WTC11 (cell line): ENCODE measurements around the gene JADE2. TPM values are rescaled to one million over a fixed set of nuclear protein-coding genes. Genes with fewer than 3 reads are reported as not detected.

Source experiments
- ATAC-seq: fragments of 200-7000 bp; cut with Tn5 transposase; 2 replicates; pipeline ENCODE4 v1.10.0; 2021; ENCODE audit warnings: mild to moderate bottlenecking, moderate library complexity
- CTCF ChIA-PET: fragments of 300-600 bp; sonication (Branson Sonifier 250); formaldehyde crosslinking; loops from one replicate; lab custom pipeline; 2021; ENCODE audit warnings: antibody characterized with exemption; lab: Charles Lee
- POLR2A ChIA-PET: fragments of 350-600 bp; sonication (Branson Sonifier 250); formaldehyde crosslinking; loops from one replicate; lab custom pipeline; 2021; ENCODE audit warnings: antibody characterized with exemption; lab: Charles Lee
- DNase-seq: peaks from one replicate; pipeline ENCODE4 v3.0.0; 2021; ENCODE audit warnings: low spot score
- H3K27ac Mint-ChIP-seq: 2 replicates; pipeline ENCODE4 v1.8.0; 2021; ENCODE audit warnings: mixed read lengths
- H3K27me3 Mint-ChIP-seq: 2 replicates; pipeline ENCODE4 v1.8.0; 2021; ENCODE audit warnings: low read depth, mild to moderate bottlenecking, moderate library complexity, mixed read lengths
- H3K36me3 Mint-ChIP-seq: 2 replicates; pipeline ENCODE4 v1.8.0; 2021; ENCODE audit warnings: mixed read lengths
- H3K4me1 Mint-ChIP-seq: 2 replicates; pipeline ENCODE4 v1.8.0; 2022; ENCODE audit warnings: mixed read lengths
- H3K4me3 Mint-ChIP-seq: 2 replicates; pipeline ENCODE4 v1.8.0; 2021; ENCODE audit warnings: mild to moderate bottlenecking, moderate library complexity, mixed read lengths
- H3K9me3 Mint-ChIP-seq: 2 replicates; pipeline ENCODE4 v1.8.0; 2021; ENCODE audit warnings: mixed read lengths
- AFF4 ChIP-seq: sonication (generic); formaldehyde crosslinking; IDR thresholded peaks from 2 replicates; pipeline ENCODE4 v1.8.1; 2023; ENCODE audit warnings: mild to moderate bottlenecking, missing genetic modification reagents, borderline replicate concordance
- AR ChIP-seq: fragments of 250-450 bp; sonication (Bioruptor Pico); IDR thresholded peaks from 2 replicates; pipeline ENCODE4 v1.9.0; 2021; ENCODE audit warnings: mild to moderate bottlenecking
- CREM ChIP-seq: sonication (generic); formaldehyde crosslinking; IDR thresholded peaks from 2 replicates; pipeline ENCODE4 v1.8.1; 2022; ENCODE audit warnings: mild to moderate bottlenecking, missing genetic modification reagents, moderate library complexity
- EMX1 ChIP-seq: fragments of 250-450 bp; sonication (Bioruptor Pico); IDR thresholded peaks from 2 replicates; pipeline ENCODE4 v1.8.0; 2021; ENCODE audit warnings: mild to moderate bottlenecking
- ETV6 ChIP-seq: sonication (generic); formaldehyde crosslinking; IDR thresholded peaks from 2 replicates; pipeline ENCODE4 v1.8.1; 2022; ENCODE audit warnings: mild to moderate bottlenecking, missing genetic modification reagents
- FOXP1 ChIP-seq: sonication (generic); formaldehyde crosslinking; IDR thresholded peaks from 2 replicates; pipeline ENCODE4 v1.8.0; 2022; ENCODE audit warnings: missing genetic modification reagents, mild to moderate bottlenecking, moderate library complexity, borderline replicate concordance
- JUN ChIP-seq: sonication (generic); formaldehyde crosslinking; IDR thresholded peaks from 2 replicates; pipeline ENCODE4 v1.8.0; 2023; ENCODE audit warnings: mild to moderate bottlenecking, missing genetic modification reagents
- NR1H2 ChIP-seq: sonication (generic); formaldehyde crosslinking; IDR thresholded peaks from 2 replicates; pipeline ENCODE4 v1.9.0; 2021; ENCODE audit warnings: mild to moderate bottlenecking, moderate library complexity, missing genetic modification reagents
- OVOL2 ChIP-seq: fragments of 250-450 bp; sonication (Bioruptor Pico); IDR thresholded peaks from 2 replicates; pipeline ENCODE4 v1.9.0; 2021; ENCODE audit warnings: mild to moderate bottlenecking, borderline replicate concordance
- RELA ChIP-seq: sonication (generic); formaldehyde crosslinking; IDR thresholded peaks from 2 replicates; pipeline ENCODE4 v1.8.1; 2022; ENCODE audit warnings: missing genetic modification reagents, mild to moderate bottlenecking, borderline replicate concordance
- SMAD3 ChIP-seq: sonication (generic); formaldehyde crosslinking; IDR thresholded peaks from 2 replicates; pipeline ENCODE4 v1.8.0; 2022; ENCODE audit warnings: missing genetic modification reagents, mild to moderate bottlenecking, borderline replicate concordance
- ZNF138 ChIP-seq: sonication (generic); formaldehyde crosslinking; conservative IDR thresholded peaks from 2 replicates; pipeline ENCODE4 v1.8.1; 2022; ENCODE audit warnings: mild to moderate bottlenecking, moderate library complexity, missing genetic modification reagents
- ZNF281 ChIP-seq: sonication (generic); formaldehyde crosslinking; IDR thresholded peaks from 2 replicates; pipeline ENCODE4 v1.8.0; 2023; ENCODE audit warnings: mild to moderate bottlenecking, missing genetic modification reagents
- ZNF425 ChIP-seq: fragments of 250-450 bp; sonication (Bioruptor Pico); conservative IDR thresholded peaks from 2 replicates; pipeline ENCODE4 v1.9.0; 2021; ENCODE audit warnings: mild to moderate bottlenecking
- total RNA-seq: library from RNA; stranded (reverse); gene quantifications from 3 replicates; pipeline ENCODE4 v1.2.3, GENCODE V29; 2021

JADE2 gene
- total RNA-seq, 1 experiment from 2014 or later, result 40.8 TPM

- ATAC-seq (no peak), DNase-seq (no peak)
- Mint-ChIP-seq H3K4me1 (peaks cover 7% of the 10 kb centered on the region), H3K9me3 (no peaks in the 10 kb centered on the region), H3K4me3 (no peak overlapping the region), H3K27me3 (no peaks in the 10 kb centered on the region), H3K36me3 (peaks cover 3% of the 10 kb centered on the region), H3K27ac (no peak overlapping the region; the same call in 1 of the 2 replicates)
- no peak for TF ChIP-seq AR (CRISPR knock-in tag)
- no peak for TF ChIP-seq ETV6 (CRISPR knock-in tag)
- TF ChIP-seq ZNF281 (CRISPR knock-in tag), result no peak
- TF ChIP-seq NR1H2, result no peak
- no peak for TF ChIP-seq ZNF425 (CRISPR knock-in tag)
- TF ChIP-seq CREM (CRISPR knock-in tag), result no peak
- no peak for TF ChIP-seq SMAD3 (CRISPR knock-in tag)
- CTCF ChIA-PET, result interaction anchor here (1.0 to 1.7 kb wide), 3 partner anchors 8 to 294 kb away, joined by 3 to 15 read pairs (median 3); no protein-coding TSS in a partner anchor
- POLR2A ChIA-PET, result no interaction called here
These were observed 58.3 kb downstream of the JADE2 start for GRCh38 chr5:134583766-134584165.

GRCh38 chr5:134584662-134585061 lies 59.2 kb downstream of the JADE2 start:
- Mint-ChIP-seq H3K9me3 (no peaks in the 10 kb centered on the region), H3K27ac (no peak overlapping the region), H3K4me3 (no peak overlapping the region), H3K4me1 (peaks cover 7% of the 10 kb centered on the region), H3K27me3 (no peaks in the 10 kb centered on the region), H3K36me3 (no peaks in the 10 kb centered on the region)
- ChIA-PET POLR2A (no interaction called here), CTCF (interaction anchor here (0.7 to 1.7 kb wide), 3 partner anchors 7 to 57 kb away, joined by 3 to 15 read pairs (median 4); no protein-coding TSS in a partner anchor)
- DNase-seq (no peak), ATAC-seq (no peak)
- no peak for TF ChIP-seq EMX1 (CRISPR knock-in tag)

GRCh38 chr5:134585966-134586365 lies 60.5 kb downstream of the JADE2 start:
- ChIA-PET CTCF (interaction anchor here (1.8 to 2.9 kb wide), 7 partner anchors 10 to 360 kb away, joined by 16 to 37 read pairs (median 23); partner anchors contain the start of genes CDKN2AIPNL, JADE2, PPP2CA and SEC24A), POLR2A (interaction anchor here (1.8 kb wide), 1 partner anchor 214 kb away, joined by 8 read pairs; no protein-coding TSS in a partner anchor)
- Mint-ChIP-seq H3K4me1 (peaks cover 7% of the 10 kb centered on the region), H3K36me3 (no peaks in the 10 kb centered on the region), H3K27ac (no peak overlapping the region), H3K4me3 (no peak overlapping the region), H3K27me3 (no peaks in the 10 kb centered on the region), H3K9me3 (no peaks in the 10 kb centered on the region)
- peak; percentile 6 for DNase-seq
- ATAC-seq, result no peak
- no peak for TF ChIP-seq ZNF425 (CRISPR knock-in tag)
- TF ChIP-seq AFF4, result no peak
- no peak for TF ChIP-seq OVOL2
- TF ChIP-seq RELA, result no peak
- TF ChIP-seq JUN (CRISPR knock-in tag), result no peak
- TF ChIP-seq FOXP1 (CRISPR knock-in tag), result no peak
- TF ChIP-seq ZNF138 (CRISPR knock-in tag), result no peak
